ENCODE measurements around the gene ARHGAP42. TPM values are rescaled to one million over a fixed set of nuclear protein-coding genes. Genes with fewer than 3 reads are reported as not detected.
A peak's percentile ranks its signal among the peaks of the same experiment; 100 is the strongest.

Gene ARHGAP42
- polyA plus RNA-seq, 1 donor (not counting 4 experiments of a cell fraction or from before 2014, with no cell fraction given): 5.5 TPM

- Histone ChIP-seq H3K9me1 (ENCODE audit: control insufficient read depth, extremely low read depth, insufficient read depth, low read length) (no peaks in the 10 kb centered on the region), H3K9ac (ENCODE audit: control insufficient read depth, extremely low read depth, insufficient read depth, low read length) (no peak overlapping the region), H3K4me1 (ENCODE audit: control insufficient read depth, extremely low read depth, insufficient read depth, low read length) (peaks cover 16% of the 10 kb centered on the region), H3K4me3 (ENCODE audit: control insufficient read depth in 2 of 3, extremely low read depth in 1 of 3, insufficient read depth in 2 of 3, low read depth in 1 of 3, low read length in 3 of 3) (peak overlapping the region in 1 of 3 experiments; percentile 24), H4K20me1 (ENCODE audit: control insufficient read depth, extremely low read depth, insufficient read depth, low read length) (no peaks in the 10 kb centered on the region), H3K36me3 (ENCODE audit: control insufficient read depth in 2 of 2, extremely low read depth in 1 of 2, insufficient read depth in 2 of 2, low read length in 2 of 2) (no peaks in the 10 kb centered on the region), H2AFZ (ENCODE audit: control insufficient read depth, low read length) (peak overlapping the region; percentile 62), H3K79me2 (ENCODE audit: control insufficient read depth, insufficient read depth, low read length) (no peaks in the 10 kb centered on the region), H3K4me2 (ENCODE audit: control insufficient read depth, extremely low read depth, insufficient read depth, low read depth, low read length) (peak overlapping the region; percentile 68), H3K9me3 (ENCODE audit: control insufficient read depth, low read depth, low read length) (no peaks in the 10 kb centered on the region), H3K27me3 (ENCODE audit: control insufficient read depth, extremely low read depth, insufficient read depth, low read length) (no peaks in the 10 kb centered on the region), H3K27ac (ENCODE audit: control insufficient read depth, insufficient read depth, low read length) (no peak overlapping the region)
- DNase-seq (ENCODE audit: low read depth, low spot score) (no peak), FAIRE-seq (peak; percentile 58)
- dilution Hi-C loops (cut with MboI; ENCODE audit: extremely low pct_ligation_motif_present, low sequenced_read_pairs): no loop called here
- TF ChIP-seq, protein P1, sequence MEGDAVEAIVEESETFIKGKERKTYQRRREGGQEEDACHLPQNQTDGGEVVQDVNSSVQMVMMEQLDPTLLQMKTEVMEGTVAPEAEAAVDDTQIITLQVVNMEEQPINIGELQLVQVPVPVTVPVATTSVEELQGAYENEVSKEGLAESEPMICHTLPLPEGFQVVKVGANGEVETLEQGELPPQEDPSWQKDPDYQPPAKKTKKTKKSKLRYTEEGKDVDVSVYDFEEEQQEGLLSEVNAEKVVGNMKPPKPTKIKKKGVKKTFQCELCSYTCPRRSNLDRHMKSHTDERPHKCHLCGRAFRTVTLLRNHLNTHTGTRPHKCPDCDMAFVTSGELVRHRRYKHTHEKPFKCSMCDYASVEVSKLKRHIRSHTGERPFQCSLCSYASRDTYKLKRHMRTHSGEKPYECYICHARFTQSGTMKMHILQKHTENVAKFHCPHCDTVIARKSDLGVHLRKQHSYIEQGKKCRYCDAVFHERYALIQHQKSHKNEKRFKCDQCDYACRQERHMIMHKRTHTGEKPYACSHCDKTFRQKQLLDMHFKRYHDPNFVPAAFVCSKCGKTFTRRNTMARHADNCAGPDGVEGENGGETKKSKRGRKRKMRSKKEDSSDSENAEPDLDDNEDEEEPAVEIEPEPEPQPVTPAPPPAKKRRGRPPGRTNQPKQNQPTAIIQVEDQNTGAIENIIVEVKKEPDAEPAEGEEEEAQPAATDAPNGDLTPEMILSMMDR (optimal IDR thresholded peaks at IDR 0.05 in 1 of 3, IDR thresholded peaks at IDR 0.05 in 1 of 3, conservative IDR thresholded peaks at IDR 0.05 in 1 of 3; ENCODE audit: extremely low read depth in 1 of 3, insufficient read depth in 2 of 3, low read length in 3 of 3): no peak
- TF ChIP-seq EZH2 (IDR thresholded peaks at IDR 0.05; ENCODE audit: low read length): no peak
These were observed 138.5 kb downstream of the ARHGAP42 start for GRCh38 chr11:100825626-100826025.

DNA sequence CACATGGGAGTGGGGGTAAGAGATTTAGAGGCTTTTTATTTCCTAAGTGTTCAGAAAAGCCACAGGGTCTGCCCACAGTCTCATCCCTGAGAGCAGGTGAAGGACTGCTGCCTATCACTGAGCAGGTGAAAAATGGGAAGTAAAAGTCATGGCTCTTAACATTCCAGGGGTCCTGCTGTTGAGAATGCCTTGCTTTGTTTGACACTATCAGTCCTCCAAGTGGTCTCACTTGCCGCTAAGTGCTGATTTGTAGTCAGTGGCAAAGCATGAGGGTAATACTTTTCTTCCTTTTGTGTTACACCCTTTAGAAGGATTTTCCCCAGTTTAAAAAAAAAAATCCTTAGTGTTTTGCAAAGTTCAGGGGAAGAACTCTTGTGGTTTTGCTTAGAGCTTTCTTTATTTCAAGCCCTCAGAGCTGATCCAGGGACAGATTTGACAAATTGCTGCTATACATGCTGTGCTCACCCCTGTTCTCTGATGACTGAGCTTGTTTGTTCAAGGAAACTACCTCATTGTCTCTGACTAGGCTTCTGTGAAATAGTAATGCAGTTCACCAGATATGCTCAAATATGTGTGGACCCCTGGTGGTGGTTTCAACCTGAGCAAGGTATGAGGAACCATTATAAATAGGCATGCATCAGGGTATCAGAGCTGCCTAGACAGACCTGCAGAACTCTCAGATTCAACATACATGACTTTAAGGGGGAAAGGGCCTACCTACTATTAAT, 141.0 kb downstream of the ARHGAP42 start:
- H3K79me2 ChIP-seq (ENCODE audit: control insufficient read depth, insufficient read depth, low read length): no peaks in the 10 kb centered on the region
- no peak for FAIRE-seq
- peaks cover 32% of the 10 kb centered on the region for H3K4me1 ChIP-seq (ENCODE audit: control insufficient read depth, extremely low read depth, insufficient read depth, low read length)

More for the DNA sequence above, 141.0 kb downstream of the ARHGAP42 start:
- Histone ChIP-seq H2AFZ (ENCODE audit: control insufficient read depth, low read length) (no peak overlapping the region), H3K4me2 (ENCODE audit: control insufficient read depth, extremely low read depth, insufficient read depth, low read depth, low read length) (no peak overlapping the region), H3K36me3 (ENCODE audit: control insufficient read depth in 2 of 2, extremely low read depth in 1 of 2, insufficient read depth in 2 of 2, low read length in 2 of 2) (no peaks in the 10 kb centered on the region), H3K9me1 (ENCODE audit: control insufficient read depth, extremely low read depth, insufficient read depth, low read length) (no peaks in the 10 kb centered on the region), H4K20me1 (ENCODE audit: control insufficient read depth, extremely low read depth, insufficient read depth, low read length) (no peaks in the 10 kb centered on the region), H3K27me3 (ENCODE audit: control insufficient read depth, extremely low read depth, insufficient read depth, low read length) (no peaks in the 10 kb centered on the region), H3K4me3 (ENCODE audit: control insufficient read depth in 2 of 3, extremely low read depth in 1 of 3, insufficient read depth in 2 of 3, low read depth in 1 of 3, low read length in 3 of 3) (no peak overlapping the region), H3K9ac (ENCODE audit: control insufficient read depth, extremely low read depth, insufficient read depth, low read length) (no peak overlapping the region), H3K27ac (ENCODE audit: control insufficient read depth, insufficient read depth, low read length) (no peak overlapping the region), H3K9me3 (ENCODE audit: control insufficient read depth, low read depth, low read length) (no peaks in the 10 kb centered on the region)
- no peak for DNase-seq (ENCODE audit: low read depth, low spot score)
- TF ChIP-seq, protein P1 (optimal IDR thresholded peaks at IDR 0.05 in 1 of 3, IDR thresholded peaks at IDR 0.05 in 1 of 3, conservative IDR thresholded peaks at IDR 0.05 in 1 of 3; ENCODE audit: extremely low read depth in 1 of 3, insufficient read depth in 2 of 3, low read length in 3 of 3): peak in 2 of 3 experiments; percentile 12 to 41
- no peak for TF ChIP-seq EZH2 (IDR thresholded peaks at IDR 0.05; ENCODE audit: low read length)
- dilution Hi-C loops (cut with MboI; ENCODE audit: extremely low pct_ligation_motif_present, low sequenced_read_pairs): no loop called here
